Occipital lobe (tissue), 2 donors: ENCODE data around the gene ANAPC7. TPM values are rescaled to one million over a fixed set of nuclear protein-coding genes. Genes with fewer than 3 reads are reported as not detected.
"Not testable (repeated sequence)": the region's sequence is repeated elsewhere in the genome, so short reads cannot be mapped to it uniquely, and the experiment has no call there.

ENCODE experiments used
- DNase-seq: peaks from one replicate; lab custom pipeline; 2025; lab: John Stamatoyannopoulos, UW
- total RNA-seq: library from RNA; depleted of rRNA; stranded (reverse); fragments of >200 nt; gene quantifications from one replicate; pipeline ENCODE4 v1.2.3, GENCODE V29; 2014

ANAPC7 gene
- total RNA-seq, 1 donor from 2014 or later = 45.5 TPM

- DNase-seq = not testable (repeated sequence)
Observed at GRCh38 chr12:110378131-110378790, 25.2 kb downstream of the ANAPC7 start.

- DNase-seq = no peak
Observed at GRCh38 chr12:110373962-110374611, 29.4 kb downstream of the ANAPC7 start.

- DNase-seq = no peak
Observed at GRCh38 chr12:110373425-110373824, 30.1 kb downstream of the ANAPC7 start.

- DNase-seq = no peak
Observed at GRCh38 chr12:110373025-110373424, 30.5 kb downstream of the ANAPC7 start.

- DNase-seq = no peak
Observed at GRCh38 chr12:110372056-110372425, 31.5 kb downstream of the ANAPC7 start.

- DNase-seq = no peak
Observed at GRCh38 chr12:110371408-110372055, 32.0 kb downstream of the ANAPC7 start.

- DNase-seq = no peak
Observed at GRCh38 chr12:110370732-110371231, 32.7 kb downstream of the ANAPC7 start.

- no peak for DNase-seq
Observed at GRCh38 chr12:110369992-110370391, 33.5 kb downstream of the ANAPC7 start.

- DNase-seq = no peak
Observed at GRCh38 chr12:110367181-110367864, 36.2 kb downstream of the ANAPC7 start.

GRCh38 chr12:110366321-110367142, 37.0 kb downstream of the ANAPC7 start:
- no peak for DNase-seq

- DNase-seq = no peak
Observed at GRCh38 chr12:110365489-110366320, 37.8 kb downstream of the ANAPC7 start.

GRCh38 chr12:110361216-110361615, 42.3 kb downstream of the ANAPC7 start:
- DNase-seq = no peak

GRCh38 chr12:110358384-110359097, 45.0 kb downstream of the ANAPC7 start:
- not testable (repeated sequence) for DNase-seq

GRCh38 chr12:110355073-110355472, 48.4 kb downstream of the ANAPC7 start:
- no peak for DNase-seq

- DNase-seq = no peak
Observed at GRCh38 chr12:110354172-110354780, 49.2 kb downstream of the ANAPC7 start.

- no peak for DNase-seq
Observed at GRCh38 chr12:110353211-110353965, 50.1 kb downstream of the ANAPC7 start.

- no peak for DNase-seq
Observed at GRCh38 chr12:110352401-110352800, 51.1 kb downstream of the ANAPC7 start.

- no peak for DNase-seq
Observed at GRCh38 chr12:110351119-110351518, 52.4 kb downstream of the ANAPC7 start.
